Stimulated activated naive CD8-positive, alpha-beta T cell treated with anti-CD3 and anti-CD28 coated beads, Interleukin-15, Interleukin-2, amounts not matched to agents 100 U/mL and 50 U/mL, for 24 hours (primary cell): Measurements from ENCODE around the gene CMTR1.
"Not testable (repeated sequence)": the region's sequence is repeated elsewhere in the genome, so short reads cannot be mapped to it uniquely, and the experiment has no call there.

Experiments
- ATAC-seq: fragments of 150-1000 bp; cut with Tn5 transposase; one replicate; pipeline ENCODE4 v1.10.0; 2021
- DNase-seq: peaks from one replicate; pipeline ENCODE4 v3.0.0; 2021

Gene CMTR1

DNA sequence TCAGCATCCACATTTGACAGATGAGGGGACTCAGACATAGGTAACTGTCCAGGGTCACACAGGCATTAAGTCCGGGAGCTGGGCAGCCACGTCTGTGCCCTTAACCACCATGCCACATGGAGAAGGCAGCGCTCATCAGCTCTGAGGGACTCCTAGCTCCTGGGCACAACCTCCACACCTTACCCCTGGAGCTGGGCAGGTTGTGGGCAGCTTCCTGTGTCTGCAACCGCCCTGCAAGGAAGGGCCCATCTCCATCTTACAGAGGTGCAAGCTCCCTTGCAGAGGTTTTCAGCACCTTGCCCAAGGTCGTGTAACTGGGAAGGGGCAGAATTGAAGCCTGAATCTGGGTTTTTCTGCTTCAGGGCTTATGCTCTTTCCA lies 58.8 kb downstream of the CMTR1 start:
- no peak for DNase-seq
- ATAC-seq = no peak

DNA sequence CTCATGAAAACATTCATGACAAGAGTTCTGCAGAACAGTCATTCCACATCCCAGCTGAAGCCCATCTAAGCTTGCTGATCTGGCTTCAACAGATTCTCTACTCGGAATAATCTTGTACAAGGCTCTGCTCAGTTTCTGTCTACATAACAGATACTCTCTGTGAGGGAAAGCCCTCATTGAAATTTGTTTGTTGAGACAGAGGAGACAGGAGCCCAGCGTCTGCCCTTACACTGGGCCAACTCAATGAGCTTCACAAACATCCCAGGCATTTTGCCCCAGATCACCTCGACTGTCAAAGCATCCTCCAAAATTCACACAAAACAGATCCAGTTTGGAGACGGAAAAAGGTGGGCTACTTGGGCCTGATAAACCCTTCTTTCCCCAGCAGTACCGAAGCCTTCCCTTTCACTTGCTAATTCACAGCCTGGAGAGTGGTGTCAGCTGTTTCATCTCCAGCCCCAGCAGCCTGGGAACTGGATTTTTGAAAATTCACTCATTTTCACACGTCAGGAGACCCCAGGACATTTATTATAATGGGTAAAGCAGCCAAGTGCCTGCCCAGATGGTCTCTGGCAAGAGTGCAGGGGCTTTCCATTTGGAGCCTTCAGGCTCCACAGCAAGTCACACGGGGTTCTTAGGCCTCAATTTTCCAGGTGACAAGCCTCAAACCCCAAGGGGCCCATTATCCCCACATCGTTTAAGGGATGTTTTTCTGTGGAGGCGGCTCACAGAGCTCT lies 59.4 kb downstream of the CMTR1 start:
- ATAC-seq = no peak
- no peak for DNase-seq

DNA sequence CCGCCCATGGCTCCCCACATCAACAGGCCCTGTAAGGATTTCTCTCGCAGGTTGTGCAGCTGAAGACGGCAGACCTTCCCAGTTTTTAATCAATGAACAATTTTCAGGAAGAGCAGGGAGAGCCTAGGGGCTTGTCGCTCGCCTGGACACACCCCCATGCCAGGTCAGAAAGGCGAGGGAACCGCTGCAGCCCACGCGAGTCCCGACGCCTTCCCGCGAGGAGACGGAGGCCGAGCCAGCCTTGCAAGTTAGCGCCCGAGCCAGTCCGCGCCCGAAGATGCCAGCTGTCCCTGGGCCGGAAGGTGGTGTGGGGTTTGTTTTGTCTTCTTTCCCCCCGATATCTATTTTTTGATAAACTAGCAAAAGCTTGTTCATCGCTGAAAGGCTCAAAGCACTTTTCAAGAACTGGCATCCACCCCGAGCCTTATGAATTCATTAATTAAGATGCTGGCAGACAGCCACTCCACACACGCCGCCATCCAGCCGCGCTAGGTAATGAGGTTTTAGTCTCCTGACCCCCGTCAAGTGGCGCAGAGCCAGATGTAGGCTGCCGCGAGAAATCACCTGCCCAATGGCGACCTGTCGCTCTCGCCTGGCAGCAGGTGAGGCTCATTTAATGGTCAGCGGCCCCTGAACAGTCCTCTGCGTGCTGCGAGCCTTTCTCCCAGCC lies 60.1 kb downstream of the CMTR1 start:
- DNase-seq = no peak
- no peak for ATAC-seq

DNA sequence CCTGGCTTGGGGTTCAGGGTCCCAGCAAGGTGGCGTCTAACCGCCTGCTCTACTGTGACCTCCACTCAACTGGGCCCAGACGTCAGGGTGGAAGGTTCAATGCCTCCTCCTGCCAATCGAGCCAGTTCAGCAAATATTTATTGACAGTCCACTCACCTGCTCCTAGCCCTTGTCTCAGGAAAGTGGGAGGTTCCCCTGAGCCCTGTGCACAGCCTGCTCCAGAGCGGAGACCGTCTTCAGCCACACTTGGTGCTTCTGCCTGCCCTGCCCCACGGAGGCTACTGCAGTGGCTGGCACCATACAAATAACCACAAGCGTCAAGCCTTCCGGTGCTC lies 60.6 kb downstream of the CMTR1 start:
- ATAC-seq (no peak), DNase-seq (no peak)

DNA sequence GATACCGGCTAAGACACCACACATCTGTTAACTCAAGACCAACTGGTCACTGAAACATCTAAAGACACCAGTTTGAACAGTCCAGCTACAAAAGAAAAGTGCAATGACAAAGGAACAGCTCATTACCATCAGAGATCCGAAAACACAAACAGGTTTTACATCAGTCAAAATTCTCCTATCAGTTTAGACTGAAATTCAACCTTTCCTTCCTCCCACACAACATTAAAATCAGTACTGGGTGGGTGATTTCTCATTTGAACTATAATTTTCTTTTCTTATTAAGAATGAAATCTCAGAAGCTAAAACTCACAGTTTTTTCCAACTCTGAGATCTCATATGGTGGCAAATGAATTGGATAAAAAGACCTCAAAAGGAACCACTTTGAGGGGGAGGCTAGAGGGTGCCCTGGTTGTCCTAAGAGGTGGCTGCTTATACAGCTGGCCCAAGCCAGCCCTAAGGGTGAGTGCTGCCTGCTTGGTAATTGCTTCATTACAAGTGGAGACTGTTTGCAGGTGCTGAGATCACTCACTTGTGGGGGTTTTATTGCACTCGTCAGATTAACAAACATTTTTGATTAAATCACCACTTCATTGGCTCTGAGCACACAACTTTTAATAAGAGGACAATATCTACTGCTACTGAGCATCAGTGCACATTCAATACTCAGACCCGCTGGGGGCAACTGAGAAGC lies 62.4 kb downstream of the CMTR1 start:
- peak; percentile 52 for DNase-seq
- ATAC-seq = peak; percentile 65

DNA sequence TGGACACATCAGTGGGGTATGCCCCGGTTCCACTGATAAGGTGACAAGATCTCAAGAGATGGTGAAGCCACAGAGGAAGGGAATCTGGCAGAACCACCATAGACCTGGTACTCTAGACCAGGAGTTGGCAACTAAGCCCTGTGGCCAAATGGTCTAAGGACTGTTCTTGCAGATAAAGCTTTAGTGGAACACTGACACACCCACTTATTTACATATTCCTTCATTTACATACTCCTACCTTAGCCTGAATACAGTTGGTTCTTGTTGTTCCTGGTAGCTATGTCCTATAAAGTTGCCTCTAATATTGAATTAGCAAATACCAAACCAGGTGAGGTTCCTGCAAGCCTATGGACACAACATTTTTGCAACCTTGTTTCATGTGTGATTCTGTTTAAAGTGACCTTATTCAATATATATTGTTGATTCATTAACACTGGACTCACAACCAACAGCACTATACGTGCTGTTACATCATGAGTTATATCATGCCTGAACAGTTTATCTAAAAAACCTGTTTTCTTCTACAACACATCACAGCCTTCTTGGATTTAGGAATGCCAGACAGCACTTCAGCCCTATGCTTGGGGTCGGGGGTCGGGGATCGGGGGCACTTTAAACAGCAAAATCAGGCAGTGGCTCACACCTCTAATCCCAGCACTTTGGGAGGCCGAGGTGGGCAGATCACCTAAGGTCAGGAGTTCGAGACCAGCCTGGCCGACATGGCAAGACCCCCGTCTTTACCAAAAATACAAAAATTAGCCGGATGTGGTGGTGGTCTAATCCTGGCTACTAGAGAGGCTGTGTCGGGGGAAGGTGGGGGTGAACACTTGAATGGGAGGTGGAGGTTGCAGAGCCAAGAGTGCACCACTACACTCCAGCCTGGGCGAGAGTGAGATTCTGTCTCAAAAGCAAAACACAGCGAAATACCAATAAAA lies 64.2 kb downstream of the CMTR1 start:
- ATAC-seq = no peak
- no peak for DNase-seq

DNA sequence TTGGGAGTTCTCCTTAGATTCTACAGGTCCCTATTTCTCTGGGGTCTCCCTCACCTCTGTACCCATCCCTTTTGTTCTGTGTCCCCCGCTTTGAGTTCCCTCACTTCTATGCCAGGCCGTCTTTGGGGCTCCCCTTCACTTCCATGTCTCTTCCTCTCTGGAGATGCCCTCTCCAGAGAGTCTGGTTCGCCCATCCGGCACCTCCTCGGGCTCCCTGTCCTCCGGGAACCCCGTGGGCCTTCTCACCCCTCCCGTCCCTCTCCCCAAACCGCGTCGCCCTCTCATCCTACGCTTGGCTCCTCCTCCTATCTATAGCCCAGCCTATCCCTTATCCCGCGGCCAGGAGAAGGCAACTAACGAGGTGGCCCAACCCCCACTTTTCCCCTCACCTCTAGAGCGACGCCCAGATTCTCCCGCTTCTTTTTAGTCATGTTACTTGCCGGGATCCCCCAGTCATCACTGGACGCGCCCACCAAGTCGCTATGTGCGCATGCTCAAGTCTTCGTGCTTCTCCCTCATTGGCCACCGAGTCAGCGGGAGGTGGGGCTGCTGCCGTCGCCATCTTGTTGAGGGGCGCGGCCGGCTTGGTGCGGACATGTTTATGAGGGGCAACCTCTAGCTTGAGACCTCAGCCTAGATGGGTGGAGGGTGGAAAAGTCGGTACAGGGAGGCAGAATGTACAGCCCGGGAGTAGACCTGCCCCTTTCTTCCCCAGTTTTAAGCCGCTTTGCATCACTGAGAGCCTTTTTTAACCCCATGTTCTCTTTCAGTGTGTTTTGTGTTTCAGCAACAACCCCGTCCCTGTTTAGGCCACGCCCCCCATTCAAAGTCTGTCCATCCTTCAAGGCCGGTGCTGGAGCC lies 66.6 kb downstream of the CMTR1 start, which contains the start of gene CCDC167:
Gene CCDC167, minus strand, starts transcription at position 461 of the 861 bp plus-strand sequence. Its CDS starts 30 bp downstream, at position 431.
- ATAC-seq (peak; percentile 78), DNase-seq (peak; percentile 98)

DNA sequence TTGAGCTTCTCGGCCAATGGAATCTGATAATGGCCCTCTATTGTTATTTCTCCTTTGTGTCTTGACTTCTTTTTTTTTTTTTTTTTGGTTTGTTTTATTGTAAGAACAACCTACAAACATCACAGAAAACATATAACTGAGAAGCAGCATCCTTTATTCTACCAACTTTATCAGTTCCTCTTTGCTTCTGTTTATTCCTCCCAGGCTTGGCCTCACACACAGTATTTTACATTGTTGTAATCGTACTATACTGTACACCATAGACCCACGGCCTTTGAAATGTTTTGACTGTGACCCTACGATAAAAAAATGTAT lies 67.2 kb downstream of the CMTR1 start:
- DNase-seq = no peak
- ATAC-seq = no peak

DNA sequence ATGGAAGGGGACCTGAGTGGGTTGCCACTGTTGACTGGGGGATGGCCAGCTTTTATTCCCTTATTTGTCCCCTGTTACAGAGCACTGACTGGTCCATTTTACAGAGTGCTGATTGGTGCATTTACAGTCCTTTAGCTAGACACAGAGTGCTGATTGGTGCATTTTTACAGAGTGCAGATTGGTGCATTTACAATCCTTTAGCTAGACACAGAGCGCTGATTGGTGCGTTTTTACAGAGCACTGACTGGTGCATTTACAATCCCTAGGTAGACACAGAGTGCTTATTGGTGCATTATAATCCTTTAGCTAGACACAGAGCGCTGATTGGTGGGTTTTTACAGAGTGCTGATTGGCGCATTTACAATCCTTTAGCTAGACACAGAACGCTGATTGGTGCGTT lies 67.9 kb downstream of the CMTR1 start:
- ATAC-seq = not testable (repeated sequence)

DNA sequence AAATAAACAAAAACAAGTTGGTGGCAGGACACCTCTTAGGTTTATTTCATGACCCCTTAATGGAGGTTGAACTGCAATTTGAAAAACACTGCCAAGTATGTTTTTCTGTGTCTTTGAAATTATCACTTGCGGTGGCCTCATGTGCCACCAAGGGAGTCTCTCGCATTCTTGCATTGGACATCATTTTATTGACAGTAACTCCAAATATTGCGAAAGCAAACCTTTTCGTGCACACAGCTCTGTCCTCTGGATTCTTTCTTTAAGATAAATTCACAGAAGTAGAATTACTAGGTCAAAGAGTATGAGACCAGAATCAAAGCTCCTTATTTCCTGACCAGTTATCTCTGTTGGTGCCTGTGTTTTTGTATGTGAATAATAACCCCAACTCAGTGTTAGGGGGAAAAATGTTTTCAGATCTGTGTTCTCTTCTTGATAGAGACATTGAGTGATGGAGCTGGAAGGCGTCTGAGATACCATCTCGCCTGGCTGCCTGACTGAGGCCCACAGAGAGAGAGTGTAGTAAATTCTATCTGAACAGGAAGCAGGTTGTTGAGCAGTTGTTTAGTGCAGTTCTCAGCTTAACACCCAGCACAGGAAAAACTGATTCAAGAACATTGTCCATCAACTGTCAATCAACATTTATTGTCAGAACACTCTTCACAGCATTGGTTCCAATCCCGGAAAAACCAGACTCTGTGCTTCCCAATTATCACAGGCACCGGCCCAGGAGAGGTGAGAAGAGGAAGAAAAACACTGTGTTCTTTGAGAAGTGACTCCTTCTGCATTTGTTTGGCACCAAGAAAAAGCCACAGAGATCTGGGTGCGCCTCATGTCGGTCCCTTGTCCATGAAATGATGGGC lies 68.8 kb downstream of the CMTR1 start:
- DNase-seq (no peak), ATAC-seq (no peak)

More for the DNA sequence above, 67.9 kb downstream of the CMTR1 start:
- not testable (repeated sequence) for DNase-seq

DNA sequence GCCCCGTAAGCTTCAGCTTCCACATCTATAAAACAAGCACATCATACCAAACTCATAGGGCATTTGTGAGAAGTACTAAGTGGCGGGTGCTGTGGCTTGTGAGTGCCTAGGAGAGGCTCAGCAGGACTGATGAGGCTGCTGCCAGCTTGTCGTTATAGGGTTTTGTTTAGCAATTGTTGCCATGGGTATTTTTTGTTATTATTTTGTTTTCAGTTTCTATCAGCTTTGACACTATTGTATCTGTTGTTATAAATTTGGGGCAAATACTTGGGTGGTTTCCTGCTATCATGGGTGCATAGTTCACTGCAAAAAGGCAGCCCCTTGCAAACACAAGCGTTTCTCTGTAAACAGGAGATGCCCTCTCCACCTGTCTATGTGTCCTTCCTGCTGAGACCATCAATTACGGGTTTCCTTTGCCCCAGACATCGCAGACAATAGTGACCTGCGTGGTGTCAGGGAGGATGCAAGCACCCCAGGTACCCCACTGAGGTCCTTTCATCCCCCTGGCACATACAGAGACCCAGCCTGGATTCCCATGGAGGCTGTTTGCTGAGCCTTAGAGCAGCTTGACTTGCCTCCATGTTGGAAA lies 69.8 kb downstream of the CMTR1 start:
- DNase-seq (no peak), ATAC-seq (peak; percentile 5)

DNA sequence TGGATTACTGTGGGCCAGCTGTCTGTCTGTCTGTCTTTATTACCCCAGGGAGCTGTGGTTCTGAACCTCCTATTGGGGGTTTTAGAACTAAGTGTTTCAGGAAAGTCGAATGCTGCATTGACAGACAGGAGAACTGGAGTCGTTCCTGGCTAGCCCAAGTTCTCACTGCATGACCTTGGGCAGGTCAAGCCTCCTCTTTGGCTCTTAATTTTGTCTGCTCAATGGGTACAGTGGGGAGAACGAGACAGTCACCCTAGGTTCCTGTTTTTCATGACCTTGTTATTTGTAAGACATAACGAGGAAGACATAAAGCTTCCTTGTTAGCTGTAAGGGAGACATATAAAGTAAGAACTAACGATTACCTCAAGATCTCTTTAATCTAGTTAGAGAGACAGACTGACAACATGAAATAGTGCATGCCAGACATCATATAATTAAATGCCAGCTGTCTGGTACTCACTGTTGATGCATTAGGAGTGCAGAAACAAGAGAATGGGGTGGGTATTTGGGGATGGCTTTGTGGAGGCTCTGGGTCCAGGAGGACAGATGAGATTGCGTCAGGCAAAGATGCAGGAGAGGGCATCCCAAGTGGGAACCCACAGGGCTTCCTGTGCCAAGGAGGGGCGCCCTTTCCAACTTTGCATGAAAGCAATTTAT lies 70.4 kb downstream of the CMTR1 start:
- DNase-seq (no peak), ATAC-seq (no peak)

DNA sequence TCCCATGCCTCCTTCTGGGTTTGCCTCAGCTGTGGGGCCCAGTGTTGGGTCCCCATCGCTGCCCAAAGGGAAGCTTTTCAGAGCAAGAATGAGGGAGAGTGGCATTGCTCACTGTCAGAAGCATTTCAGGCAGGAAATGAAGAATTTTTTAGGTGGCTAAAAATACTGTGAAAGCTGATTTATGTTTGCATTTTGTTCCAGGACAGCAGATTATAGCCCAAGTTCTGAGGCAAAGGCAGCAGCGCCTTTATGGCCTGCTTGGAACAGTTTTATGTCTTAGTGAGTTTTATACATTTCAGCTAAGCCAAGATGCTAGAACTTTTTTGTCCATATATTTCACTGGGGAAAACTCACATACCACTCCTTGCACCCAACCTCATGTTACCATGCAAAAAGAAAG lies 71.0 kb downstream of the CMTR1 start:
- ATAC-seq (no peak), DNase-seq (no peak)

DNA sequence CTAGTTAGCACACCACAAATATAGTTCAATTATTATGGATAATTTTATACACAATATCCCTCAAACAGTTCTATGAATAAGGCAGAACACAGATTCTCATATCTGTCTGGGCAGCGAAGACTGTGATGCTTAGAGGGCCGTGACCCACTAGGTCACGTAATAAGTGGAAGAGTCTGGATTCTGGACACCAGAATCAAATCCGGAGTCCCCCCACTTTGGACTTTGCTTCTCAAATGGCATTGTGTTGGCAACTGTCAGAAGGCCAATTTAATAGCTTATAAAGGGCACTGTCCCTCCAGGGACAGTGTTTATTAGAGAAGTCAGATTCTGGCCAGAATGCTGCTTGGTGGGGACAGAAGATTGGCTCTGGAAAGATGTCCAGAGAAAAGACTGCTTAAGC lies 73.5 kb downstream of the CMTR1 start:
- DNase-seq (no peak), ATAC-seq (no peak)

DNA sequence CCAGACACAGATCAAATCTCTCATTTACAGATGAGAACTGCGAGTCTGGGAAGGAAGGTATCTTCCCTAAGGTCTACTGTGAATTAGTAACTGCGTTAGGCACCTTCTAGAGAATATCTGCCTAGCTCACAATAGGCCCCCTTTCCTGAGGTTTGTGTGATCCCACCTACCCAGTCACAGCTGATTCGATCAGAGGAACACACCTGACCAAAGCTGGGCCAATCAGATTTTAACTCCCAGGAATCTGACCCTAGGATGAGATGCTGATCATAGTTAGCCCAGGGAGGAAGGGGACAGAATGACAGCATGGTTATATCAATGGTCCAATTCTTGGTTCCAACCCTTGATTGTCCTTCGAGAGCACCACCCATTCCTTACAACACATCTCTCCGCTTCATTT lies 74.1 kb downstream of the CMTR1 start:
- no peak for ATAC-seq
- DNase-seq = no peak

DNA sequence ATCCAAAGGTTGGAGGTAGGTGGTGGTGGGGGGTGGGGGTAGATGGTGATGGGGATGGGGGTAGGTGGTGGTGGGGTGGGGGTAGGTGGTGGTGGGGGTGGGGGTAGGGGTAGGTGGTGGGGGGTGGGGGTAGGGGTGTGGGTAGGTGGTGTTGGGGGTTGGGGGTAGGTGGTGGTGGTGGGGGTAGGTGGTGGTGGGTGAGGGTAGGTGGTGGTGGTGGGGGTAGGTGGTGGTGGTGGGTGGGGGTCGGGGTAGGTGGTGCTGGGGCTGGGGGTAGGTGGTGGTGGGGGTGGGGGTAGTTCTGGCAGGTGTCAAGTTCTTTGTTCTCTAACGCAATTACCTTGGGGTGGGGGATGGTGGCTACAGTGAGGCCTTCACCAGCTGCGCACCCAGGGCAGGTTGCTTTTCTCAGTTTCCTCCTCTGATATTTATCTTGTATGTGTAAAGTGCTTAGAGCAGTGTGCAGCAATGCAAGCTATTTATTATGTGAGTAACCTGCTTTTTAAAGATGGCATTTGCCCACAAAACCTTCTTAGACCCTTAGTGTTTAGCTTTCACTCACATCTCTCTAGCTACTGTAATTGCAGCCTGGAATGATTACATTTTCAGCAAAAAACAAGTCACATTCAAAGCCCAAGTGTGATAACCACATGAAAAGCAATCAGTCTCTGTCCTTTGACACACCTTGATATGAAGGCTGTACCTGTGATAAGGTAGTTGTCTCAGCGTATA lies 74.8 kb downstream of the CMTR1 start:
- DNase-seq (no peak), ATAC-seq (peak; percentile 65)

DNA sequence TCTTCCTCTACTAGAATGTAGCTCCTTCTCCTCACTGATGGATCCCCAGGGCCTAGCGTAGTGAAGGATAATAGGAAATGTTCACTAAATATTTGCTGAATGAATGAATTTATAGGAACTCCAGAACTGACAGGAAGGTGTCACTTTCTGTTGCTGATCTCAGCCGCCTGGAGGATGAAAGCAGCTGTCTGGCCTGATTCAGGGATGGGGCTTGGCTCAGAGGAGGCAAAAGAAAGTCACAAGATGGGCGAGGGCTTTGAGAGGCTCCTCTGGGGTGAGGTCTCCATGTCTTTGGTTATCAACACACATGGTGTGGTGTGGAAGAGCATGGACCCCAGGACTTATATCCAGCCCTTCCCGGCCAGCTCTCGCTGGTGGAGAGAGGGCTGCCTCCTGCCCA lies 78.2 kb downstream of the CMTR1 start:
- DNase-seq = no peak
- no peak for ATAC-seq

DNA sequence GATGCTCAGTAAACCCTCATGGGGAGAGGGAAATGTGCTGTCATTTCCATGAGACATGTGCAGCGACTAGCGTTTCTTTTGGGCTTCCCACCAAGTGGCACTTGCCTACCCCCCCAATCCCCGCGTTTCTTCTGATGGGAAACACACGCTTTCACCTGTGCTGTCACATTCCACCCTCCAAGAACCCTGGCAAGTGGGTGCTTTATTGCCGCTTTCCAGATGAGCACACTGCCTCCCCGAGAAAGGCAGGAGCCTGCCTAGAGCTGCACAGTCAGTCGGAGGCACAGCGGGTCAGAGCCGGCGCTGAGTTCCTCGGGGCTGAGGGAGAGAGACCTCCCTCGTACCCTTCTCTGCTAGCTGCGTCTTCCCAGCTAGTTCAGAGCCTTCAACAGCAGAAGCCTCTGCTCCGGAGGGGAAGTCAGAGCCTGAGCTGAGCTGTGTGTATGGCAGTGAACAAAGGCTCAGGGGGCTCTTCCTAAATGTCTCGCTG lies 78.9 kb downstream of the CMTR1 start:
- no peak for DNase-seq
- no peak for ATAC-seq
